ENCODE results near the gene SPOCK3.
"Not testable (repeated sequence)": the region's sequence is repeated elsewhere in the genome, so short reads cannot be mapped to it uniquely, and the experiment has no call there.

Gene SPOCK3

GRCh38 chr4:166798126-166798525 is 436.2 kb downstream of the SPOCK3 start:
- no peak overlapping the region for H3K4me3 ChIP-seq (ENCODE audit: low read depth, low read length)
- no peak for DNase-seq (ENCODE audit: low read depth)
- in situ Hi-C loops (cut with HindIII; ENCODE audit: low sequenced_read_pairs): no loop called here
- TF ChIP-seq, protein P1, sequence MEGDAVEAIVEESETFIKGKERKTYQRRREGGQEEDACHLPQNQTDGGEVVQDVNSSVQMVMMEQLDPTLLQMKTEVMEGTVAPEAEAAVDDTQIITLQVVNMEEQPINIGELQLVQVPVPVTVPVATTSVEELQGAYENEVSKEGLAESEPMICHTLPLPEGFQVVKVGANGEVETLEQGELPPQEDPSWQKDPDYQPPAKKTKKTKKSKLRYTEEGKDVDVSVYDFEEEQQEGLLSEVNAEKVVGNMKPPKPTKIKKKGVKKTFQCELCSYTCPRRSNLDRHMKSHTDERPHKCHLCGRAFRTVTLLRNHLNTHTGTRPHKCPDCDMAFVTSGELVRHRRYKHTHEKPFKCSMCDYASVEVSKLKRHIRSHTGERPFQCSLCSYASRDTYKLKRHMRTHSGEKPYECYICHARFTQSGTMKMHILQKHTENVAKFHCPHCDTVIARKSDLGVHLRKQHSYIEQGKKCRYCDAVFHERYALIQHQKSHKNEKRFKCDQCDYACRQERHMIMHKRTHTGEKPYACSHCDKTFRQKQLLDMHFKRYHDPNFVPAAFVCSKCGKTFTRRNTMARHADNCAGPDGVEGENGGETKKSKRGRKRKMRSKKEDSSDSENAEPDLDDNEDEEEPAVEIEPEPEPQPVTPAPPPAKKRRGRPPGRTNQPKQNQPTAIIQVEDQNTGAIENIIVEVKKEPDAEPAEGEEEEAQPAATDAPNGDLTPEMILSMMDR (IDR thresholded peaks at IDR 0.05; ENCODE audit: low read depth, low read length, missing control alignments): no peak

- in situ Hi-C loops (cut with HindIII; ENCODE audit: low sequenced_read_pairs): no loop called here
- TF ChIP-seq, protein P1 (IDR thresholded peaks at IDR 0.05; ENCODE audit: low read depth, low read length, missing control alignments): no peak
- DNase-seq (ENCODE audit: low read depth): no peak
- H3K4me3 ChIP-seq (ENCODE audit: low read depth, low read length): no peak overlapping the region
These were observed 456.5 kb downstream of the SPOCK3 start for GRCh38 chr4:166777760-166778159.

- DNase-seq (ENCODE audit: low read depth): no peak
- no peak overlapping the region for H3K4me3 ChIP-seq (ENCODE audit: low read depth, low read length)
- TF ChIP-seq, protein P1 (IDR thresholded peaks at IDR 0.05; ENCODE audit: low read depth, low read length, missing control alignments): no peak
- in situ Hi-C loops (cut with HindIII; ENCODE audit: low sequenced_read_pairs): no loop called here
These were observed 471.3 kb downstream of the SPOCK3 start for GRCh38 chr4:166763018-166763417.

- in situ Hi-C loops (cut with HindIII; ENCODE audit: low sequenced_read_pairs): no loop called here
- DNase-seq (ENCODE audit: low read depth): no peak
- no peak overlapping the region for H3K4me3 ChIP-seq (ENCODE audit: low read depth, low read length)
- TF ChIP-seq, protein P1 (IDR thresholded peaks at IDR 0.05; ENCODE audit: low read depth, low read length, missing control alignments): no peak
These were observed 492.6 kb downstream of the SPOCK3 start for GRCh38 chr4:166741742-166742141.

DNA sequence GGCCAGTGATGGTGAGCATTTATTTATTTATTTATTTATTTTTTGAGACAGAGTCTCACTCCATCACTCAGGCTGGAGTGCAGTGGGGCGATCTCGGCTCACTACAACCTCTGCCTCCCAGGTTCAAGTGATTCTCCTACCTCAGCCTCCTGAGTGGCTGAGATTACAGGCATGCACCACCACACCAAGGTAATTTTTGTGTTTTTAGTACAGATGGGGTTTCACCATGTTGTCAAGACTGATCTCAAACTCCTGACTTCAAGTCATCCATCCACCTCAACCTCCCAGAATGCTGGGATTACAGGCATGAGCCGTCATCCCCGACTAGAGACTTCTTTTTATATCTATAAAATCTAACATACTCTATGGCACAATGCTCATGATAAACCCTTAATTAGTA is 495.1 kb downstream of the SPOCK3 start:
- in situ Hi-C loops (cut with HindIII; ENCODE audit: low sequenced_read_pairs); H3K4me3 ChIP-seq (ENCODE audit: low read depth, low read length); DNase-seq (ENCODE audit: low read depth): not testable (repeated sequence)

DNA sequence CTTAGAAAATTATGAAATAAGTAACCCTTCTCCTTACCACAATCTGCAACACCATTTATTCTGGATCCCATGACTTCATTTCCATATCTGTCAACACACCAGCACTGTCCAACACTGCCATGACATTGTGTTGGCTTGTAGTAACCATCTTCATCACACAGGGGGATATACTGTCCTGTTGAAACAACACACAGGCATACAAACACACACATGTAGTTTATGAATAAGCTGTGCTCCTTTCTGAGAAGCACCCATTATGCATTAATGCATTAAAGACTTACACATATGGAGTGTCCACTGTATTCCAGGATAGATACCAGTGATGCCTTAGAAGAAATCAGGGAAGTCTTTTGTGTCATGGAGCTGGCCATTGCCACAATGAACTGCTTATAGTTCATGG is 496.9 kb downstream of the SPOCK3 start:
- no peak overlapping the region for H3K4me3 ChIP-seq (ENCODE audit: low read depth, low read length)
- no peak for DNase-seq (ENCODE audit: low read depth)
- TF ChIP-seq, protein P1 (IDR thresholded peaks at IDR 0.05; ENCODE audit: low read depth, low read length, missing control alignments): no peak
- in situ Hi-C loops (cut with HindIII; ENCODE audit: low sequenced_read_pairs): no loop called here

DNA sequence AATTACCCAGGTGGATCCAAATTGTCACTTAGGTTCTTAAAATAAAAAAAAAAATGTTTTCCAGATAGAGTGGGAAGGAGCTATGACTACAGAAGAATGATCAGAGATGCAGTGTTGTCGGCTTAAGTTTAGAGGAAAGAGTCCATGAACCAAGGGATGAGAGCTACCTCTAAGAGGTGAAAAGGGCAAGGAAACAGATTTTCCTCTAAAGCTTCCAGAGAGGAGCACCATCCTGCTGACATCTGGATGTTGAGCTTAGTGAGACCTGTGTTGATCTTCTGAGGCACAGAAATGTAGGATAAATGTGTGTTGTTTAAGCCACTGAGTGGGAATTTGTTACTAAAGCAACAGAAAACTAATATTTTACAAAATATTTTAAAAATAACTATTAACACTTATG is 498.7 kb downstream of the SPOCK3 start:
- no peak for DNase-seq (ENCODE audit: low read depth)
- in situ Hi-C loops (cut with HindIII; ENCODE audit: low sequenced_read_pairs): no loop called here

More for the DNA sequence above, 498.7 kb downstream of the SPOCK3 start:
- no peak overlapping the region for H3K4me3 ChIP-seq (ENCODE audit: low read depth, low read length)
- TF ChIP-seq, protein P1 (IDR thresholded peaks at IDR 0.05; ENCODE audit: low read depth, low read length, missing control alignments): no peak
